GM13977 (cell line): ENCODE results near the gene SOX15.

Experiments
- DNase-seq: peaks from one replicate; pipeline ENCODE4 v3.0.0; 2012; ENCODE audit warnings: low spot score
- in situ Hi-C: fragments of 300-500 bp; cut with MboI; formaldehyde crosslinking; loops from one replicate; pipeline ENCODE4 v1.12.0; 2022; ENCODE audit warnings: low sequenced_read_pairs, low pct_unique_long_range_greater_than_20kb, mixed read lengths, inconsistent platforms; ENCODE audit not compliant: unreplicated experiment
- TF ChIP-seq, protein P1 (sequence below): IDR thresholded peaks from 2 replicates; pipeline ENCODE4 v1.5.1; 2012; ENCODE audit warnings: mild to moderate bottlenecking, control low read depth; ENCODE audit not compliant: insufficient read depth; ENCODE audit errors: extremely low read depth, missing control alignments

SOX15 gene

GRCh38 chr17:7589891-7590691 lies at the start of gene SOX15:
Gene SOX15 (minus strand): TSS chr17:7590094. CDS start chr17:7589676, 418 bp downstream.
- TF ChIP-seq, protein P1, sequence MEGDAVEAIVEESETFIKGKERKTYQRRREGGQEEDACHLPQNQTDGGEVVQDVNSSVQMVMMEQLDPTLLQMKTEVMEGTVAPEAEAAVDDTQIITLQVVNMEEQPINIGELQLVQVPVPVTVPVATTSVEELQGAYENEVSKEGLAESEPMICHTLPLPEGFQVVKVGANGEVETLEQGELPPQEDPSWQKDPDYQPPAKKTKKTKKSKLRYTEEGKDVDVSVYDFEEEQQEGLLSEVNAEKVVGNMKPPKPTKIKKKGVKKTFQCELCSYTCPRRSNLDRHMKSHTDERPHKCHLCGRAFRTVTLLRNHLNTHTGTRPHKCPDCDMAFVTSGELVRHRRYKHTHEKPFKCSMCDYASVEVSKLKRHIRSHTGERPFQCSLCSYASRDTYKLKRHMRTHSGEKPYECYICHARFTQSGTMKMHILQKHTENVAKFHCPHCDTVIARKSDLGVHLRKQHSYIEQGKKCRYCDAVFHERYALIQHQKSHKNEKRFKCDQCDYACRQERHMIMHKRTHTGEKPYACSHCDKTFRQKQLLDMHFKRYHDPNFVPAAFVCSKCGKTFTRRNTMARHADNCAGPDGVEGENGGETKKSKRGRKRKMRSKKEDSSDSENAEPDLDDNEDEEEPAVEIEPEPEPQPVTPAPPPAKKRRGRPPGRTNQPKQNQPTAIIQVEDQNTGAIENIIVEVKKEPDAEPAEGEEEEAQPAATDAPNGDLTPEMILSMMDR = no peak
- in situ Hi-C loops = no loop called here
- DNase-seq = no peak

DNA sequence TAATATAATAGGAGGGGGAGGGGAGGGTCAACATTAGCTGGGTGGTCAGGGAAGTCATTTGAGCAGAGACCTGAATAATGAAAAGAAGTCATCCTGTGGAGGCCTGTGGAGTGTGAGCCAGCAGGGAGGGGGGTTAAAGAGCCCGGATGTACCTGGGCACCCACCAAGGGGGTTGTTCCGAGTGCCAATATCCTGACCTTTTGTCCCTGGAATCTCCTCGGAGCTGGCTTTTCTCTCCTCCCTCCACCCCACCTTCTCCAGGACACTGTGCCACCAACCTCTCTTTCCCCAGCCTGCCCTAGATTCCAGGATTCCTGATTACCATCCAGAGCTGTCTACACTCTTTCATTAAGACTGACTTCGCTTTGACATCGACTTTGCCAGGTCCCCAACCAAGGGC lies 46.3 kb upstream of the SOX15 start:
- in situ Hi-C loops = no loop called here
- DNase-seq = no peak
- TF ChIP-seq, protein P1 = no peak

GRCh38 chr17:7634384-7634783 lies 44.5 kb upstream of the SOX15 start:
- TF ChIP-seq, protein P1 = peak; percentile 63
- in situ Hi-C loops = no loop called here
- peak; percentile 31 for DNase-seq

GRCh38 chr17:7633093-7633492 lies 43.2 kb upstream of the SOX15 start:
- in situ Hi-C loops = no loop called here
- DNase-seq = peak; percentile 10
- TF ChIP-seq, protein P1 = peak; percentile 0

GRCh38 chr17:7632492-7632894 lies 42.6 kb upstream of the SOX15 start:
- peak; percentile 75 for DNase-seq
- in situ Hi-C loops = no loop called here
- TF ChIP-seq, protein P1 = peak; percentile 56

GRCh38 chr17:7631398-7632380 lies 41.8 kb upstream of the SOX15 start:
- no peak for DNase-seq
- TF ChIP-seq, protein P1 = no peak
- in situ Hi-C loops = no loop called here
